DMS 273 (cell line): ENCODE measurements around the gene TMPRSS3.
"Not testable (repeated sequence)": the region's sequence is repeated elsewhere in the genome, so short reads cannot be mapped to it uniquely, and the experiment has no call there.

Source experiments
- DNase-seq: peaks from one replicate; lab custom pipeline; 2025; ENCODE audit not compliant: unreplicated experiment; lab: John Stamatoyannopoulos, UW

TMPRSS3 gene

DNA sequence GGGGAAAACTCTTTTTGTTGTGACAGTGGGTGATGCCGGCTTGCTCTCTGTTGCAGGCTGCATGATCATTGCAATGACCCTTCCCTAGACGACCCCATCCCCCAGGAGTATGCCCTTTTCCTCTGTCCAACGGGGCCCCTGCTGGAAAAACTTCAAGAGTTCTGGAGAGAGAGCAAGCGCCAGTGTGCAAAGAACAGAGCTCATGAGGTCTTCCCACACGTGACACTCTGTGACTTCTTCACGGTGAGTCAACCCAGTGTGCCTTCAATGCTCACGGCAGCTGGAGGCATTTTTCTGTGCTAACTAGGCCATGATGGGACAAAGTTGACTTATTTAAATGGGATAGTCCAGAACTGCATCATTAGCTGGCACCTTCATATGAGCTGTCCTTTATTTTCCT is 13.5 kb upstream of the TMPRSS3 start:
- DNase-seq, result no peak

DNA sequence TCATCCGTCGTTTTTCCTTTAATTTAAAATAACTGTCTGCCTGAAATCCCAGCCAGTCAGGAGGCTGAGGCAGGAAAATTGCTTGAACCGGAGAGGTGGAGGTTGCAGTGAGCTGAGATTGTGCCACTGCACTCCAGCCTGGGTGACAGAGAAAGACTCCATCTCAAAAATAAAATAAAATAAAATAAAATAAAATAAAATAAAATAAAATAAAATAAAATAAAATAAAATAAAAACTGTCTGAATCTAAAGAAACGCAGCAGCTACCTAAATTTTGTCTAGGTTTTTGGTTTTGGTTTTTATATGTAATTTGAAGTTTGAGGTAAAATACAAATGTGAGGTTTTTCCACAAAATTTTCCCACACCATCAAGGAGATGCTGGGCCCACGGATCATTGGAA is 12.9 kb upstream of the TMPRSS3 start:
- DNase-seq, result not testable (repeated sequence)

DNA sequence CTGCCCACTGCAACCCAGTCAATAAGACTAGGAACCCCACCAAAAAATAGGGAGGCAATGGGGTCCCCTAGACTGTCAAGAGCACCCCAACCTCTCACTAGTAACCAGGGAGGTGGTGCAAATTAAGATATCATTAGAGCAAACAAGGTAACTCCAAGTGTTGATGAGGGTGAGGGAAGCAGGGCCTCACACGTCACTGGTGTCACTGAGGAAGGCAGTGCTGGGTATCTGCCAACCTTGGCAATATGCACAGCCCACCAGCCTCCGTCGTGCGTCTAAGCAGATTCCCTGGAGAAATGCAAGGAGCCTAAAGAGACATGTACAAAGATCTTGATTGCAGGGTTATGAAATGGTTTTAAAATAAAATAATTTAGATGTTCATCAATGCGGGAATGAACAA is 11.6 kb upstream of the TMPRSS3 start:
- no peak for DNase-seq

DNA sequence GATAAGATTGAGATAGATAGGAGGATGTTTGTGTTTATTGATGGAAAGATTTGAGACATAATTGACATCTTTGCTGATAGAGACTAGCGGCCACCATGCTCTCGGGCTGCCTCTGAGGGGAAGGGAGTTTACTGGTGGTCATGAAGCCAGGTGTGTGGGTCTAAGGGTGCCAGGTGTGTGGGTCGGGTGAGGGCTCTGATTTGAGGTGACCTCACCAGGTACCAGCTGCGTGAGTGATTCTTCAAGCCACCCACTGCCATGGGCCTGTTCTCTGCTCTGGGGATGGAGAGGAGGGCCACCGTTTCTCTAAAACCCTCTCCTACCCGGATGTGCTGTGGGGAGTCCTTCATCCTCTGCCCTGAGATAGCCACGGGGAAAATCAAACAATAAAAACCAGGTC is 11.0 kb upstream of the TMPRSS3 start:
- no peak for DNase-seq

DNA sequence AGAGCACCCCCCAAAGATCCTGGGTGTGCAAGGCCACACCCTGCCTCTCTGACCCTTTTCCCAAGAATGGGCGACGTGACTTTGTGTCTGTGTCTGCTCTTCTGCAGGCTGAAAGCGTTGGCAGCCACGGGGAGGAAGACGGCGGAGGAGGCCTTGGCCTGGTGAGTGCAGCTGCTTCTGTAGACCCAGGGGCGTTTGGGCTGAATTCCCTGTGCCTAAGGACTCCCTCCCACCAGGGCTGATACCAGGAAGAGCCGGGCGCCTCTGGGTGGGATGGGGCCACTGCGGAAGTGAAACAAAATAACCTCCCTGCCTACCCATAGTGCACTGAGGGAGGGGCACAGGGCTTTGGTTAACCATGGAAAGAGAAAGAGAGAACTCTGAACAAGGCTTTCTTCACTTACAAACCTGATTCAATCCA is 10.4 kb upstream of the TMPRSS3 start:
- DNase-seq, result no peak

DNA sequence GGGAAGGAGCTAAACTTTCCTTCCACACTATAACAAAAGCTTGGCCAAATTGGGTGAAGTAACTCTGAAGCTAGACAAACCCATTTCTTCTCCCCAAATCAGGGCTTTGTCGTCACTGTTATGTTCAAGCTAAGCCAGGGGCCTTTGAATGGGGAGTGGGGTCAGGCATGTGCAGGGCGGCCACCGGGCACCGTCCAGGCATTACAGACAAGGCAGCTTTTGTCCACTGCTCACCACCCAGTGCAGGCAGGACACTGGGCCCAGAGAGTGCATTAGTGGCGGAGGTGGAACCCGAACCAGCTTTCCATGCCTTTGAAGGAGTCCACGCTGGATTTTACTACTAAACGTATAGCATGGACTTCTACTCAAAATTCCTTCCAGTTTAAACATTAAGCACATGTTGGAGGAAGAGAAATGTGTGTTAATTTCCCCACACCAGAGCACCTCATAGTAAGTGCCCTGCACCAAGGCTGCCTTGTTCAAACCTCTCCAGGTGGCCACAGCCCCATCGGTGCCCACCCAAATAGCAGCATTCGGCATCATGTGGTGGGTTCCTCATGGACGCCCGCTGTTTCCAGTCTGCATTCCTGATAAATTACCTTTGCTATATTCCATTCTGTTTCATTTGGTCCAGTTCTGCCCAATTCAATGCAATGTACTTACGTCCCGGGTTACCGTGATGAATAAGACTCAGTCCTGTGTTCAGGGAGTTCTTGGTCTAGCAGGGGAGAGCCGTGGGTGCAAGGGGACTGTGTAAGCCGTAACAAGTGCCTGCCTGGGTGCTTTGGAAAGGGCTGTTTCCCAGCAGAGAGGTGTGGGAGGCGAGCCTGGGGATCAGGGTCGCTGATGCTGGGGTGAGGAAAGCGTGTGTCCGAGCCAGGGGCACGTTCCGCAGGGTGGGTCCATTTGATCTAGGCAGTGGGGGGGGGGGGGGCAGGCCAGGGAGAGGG is 9.5 kb upstream of the TMPRSS3 start:
- no peak for DNase-seq

DNA sequence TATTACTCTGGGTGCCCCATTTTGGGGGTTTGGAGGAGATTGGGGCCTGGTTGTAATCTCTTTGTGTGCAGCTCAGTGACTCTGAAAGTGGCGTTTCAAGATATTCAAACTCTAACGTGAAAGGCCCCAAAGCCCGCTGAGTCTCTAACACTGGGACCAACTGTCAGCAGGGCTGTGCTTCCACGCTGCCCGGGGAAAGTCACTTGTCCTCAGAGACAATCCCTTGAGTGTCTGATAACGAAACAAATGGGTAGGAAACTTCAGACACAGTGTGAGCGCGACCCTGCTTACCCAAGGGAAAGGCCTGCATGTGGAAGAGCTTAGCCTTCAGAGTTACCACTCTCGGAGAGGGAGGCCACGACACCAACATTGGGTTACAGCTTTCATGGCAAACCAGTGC is 8.7 kb upstream of the TMPRSS3 start:
- no peak for DNase-seq

DNA sequence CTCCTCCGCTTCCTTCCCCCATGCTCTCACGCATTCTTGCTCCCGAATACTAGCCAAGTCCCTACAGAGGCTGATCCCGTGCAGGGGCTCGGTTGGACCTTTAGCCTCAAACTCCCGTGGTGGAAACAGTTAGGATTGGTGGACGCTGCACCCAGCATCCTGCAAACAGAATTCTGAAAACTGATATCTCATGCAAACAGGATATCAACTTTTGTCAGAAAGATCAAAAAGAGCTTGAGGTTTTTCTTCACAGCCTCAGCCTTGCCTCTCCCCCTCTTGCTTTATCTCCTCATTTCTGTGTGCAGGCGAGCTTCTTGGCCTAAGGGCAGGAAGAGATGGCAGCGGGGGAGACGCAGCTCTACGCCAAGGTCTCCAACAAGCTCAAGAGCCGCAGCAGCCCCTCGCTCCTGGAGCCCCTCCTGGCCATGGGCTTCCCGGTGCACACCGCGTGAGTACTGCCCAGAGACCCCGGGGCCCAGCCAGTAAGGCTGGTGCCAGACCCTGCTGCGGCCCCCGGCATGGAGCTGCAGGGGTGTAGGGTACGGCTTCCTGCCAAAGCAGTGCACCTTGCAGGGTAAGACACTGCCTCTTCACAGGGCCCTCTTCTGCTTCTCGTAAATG is 7.9 kb upstream of the TMPRSS3 start, which contains the start of gene UBASH3A:
TSS of gene UBASH3A (plus strand) at position 292 of the 621 bp plus-strand sequence. CDS start at position 336, 44 bp downstream.
- DNase-seq, result no peak

DNA sequence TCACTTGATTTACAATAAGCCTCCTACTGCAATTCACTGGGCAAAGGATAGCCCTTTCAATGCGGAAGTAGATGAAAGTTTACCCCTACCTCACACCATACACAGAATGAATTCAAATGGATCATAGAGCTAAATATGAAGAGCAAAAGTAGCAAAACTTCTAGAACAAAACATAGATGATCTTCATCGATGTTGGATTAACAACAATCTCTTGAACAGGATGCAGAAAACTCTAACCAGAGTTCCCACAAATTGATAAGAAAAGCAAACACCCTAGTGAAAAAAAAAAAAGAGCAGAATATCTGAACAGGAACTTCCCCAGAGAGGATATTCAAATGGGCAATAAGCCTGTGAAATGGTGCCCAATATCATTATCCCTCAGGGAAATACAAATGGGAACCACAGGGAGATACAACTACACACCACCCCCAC is 6.0 kb upstream of the TMPRSS3 start:
- no peak for DNase-seq

DNA sequence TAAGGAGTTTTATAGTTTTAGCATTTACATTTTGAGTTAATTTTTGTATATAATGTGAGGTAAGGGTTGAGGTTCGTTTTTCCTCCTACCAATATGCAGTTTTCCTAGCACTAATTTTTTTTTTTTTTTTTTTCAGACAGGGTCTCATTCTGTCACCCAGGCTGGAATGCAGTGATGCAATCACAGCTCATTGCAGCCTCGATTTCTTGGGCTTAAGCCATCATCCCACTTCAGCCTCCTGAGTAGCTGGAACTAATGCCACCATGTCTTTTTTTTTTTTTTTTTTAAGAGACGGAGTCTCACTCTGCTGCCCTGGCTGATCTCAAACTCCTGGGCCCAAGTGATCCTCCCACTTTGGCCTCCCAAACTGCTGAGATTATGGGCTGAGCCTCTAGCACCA is 5.3 kb upstream of the TMPRSS3 start:
- no peak for DNase-seq

DNA sequence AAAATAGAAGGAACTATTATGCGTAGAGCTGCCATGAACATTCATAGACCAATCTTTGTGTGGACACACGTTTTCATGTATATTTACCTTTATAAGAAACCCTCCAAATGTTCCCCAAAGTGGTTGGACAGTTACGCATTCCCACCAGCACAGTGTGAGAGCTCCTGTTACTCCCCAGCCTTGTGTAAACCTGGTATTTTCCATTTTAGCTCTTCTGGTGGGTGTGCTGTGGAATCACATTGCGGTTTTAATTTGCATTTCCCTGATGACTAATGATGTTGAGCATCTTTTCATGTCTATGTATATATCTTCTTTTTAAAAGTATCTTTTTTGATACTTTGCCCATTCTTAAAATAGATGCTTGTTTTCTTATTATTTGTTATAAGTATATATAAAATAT is 4.7 kb upstream of the TMPRSS3 start:
- DNase-seq, result no peak

DNA sequence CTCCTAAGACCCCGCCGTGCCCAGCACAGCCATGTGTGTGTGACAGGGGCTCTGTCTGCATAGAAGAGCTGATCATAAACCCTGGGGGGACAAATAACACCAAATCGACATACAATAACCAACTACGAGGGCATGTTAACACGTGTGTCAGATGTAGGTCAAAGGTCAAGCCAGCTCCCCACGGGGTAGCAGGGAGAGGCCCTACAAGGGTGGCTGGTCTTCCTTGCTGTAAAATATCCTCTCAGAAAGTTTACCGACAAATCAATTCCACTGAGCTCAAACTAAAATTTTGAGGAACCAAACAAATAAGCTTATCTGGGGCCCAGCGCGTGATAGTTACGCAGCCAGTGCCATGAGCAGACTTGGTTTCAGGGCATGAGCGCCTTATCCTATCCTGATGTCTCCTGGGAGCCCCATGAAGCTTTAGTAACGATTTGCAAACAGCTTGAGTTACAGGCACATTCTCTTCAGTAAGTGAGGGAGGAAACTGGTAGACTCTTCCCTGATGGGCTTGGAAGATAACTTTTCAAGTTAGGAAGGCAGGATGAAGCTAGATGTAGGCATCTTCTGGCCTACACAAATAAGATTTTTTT is 2.7 kb upstream of the TMPRSS3 start:
- peak; percentile 35 for DNase-seq

DNA sequence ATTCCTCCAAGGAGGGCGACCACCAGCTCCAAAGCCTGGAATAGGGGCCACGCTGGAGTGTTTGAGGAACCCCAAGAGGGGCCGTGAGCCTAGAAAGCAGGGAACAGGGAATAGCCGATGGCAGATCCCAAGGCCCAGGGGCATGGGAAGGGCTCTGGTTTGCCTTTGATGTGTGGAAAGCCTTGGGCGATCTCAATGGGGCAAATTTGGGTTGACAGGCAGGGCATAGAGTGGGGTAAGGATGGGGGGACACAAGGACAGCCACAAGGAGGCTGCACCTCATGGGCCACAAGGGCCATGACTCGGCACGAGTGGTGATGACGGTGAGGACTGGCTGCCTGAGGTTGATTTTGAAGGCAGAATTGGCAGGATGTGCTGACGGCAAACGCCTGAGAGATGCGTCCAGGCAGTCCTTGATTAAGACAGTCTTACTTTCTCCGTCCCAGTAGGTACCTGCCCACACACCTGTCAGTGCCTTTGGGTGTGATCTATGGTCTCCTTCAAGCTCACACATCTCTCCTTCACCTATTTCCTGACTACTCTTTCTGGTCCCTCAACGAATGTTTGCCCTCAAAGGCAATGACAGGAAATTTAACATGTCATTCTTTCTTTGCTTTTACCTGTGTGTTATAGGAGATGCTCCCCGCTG is 2.0 kb upstream of the TMPRSS3 start:
- DNase-seq, result no peak

DNA sequence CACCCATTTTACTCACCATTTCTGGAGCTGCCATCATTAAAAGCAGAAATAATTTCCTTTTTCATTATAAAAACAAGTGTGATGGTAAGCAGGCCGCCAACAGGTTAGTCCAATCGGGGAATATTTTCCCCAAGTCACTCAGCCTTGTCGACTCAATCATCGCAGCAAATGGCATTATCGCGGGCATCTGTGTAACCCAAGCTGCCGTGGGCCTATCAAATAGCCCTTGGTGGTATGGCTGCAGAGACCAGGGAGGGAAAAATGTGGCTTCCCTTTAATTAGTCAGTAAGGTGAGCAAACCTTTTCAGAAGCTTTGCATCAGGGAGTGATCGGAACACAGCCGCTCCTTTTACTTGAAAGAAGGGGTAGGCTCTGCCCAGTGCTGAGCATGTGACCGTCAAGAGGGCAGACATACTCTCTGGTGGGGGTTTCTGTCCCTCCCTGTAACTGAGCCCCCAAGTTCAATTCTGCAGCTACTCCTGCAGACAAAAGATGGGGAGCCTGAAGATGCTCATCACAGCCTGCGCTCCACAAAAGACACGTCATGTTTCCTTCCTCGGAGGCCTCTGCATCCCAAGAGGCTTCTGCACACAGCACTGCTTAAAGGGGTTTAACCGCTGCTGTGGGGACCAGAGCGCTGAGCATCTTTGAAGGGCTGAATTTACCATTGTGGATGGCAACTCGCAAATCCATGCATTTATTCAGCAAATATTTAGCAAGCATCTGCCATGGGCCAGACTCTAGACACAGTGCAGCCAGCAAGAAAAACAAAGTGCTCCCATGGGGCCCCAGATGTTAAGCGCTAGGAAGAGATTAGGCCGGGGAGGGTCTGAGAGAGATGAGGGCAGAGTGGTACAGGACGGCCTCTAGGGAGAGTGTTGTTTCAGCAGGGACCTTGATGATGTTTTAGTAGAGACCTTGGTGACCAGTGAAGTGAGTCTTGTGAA is 1.2 kb upstream of the TMPRSS3 start:
- peak; percentile 81 for DNase-seq

DNA sequence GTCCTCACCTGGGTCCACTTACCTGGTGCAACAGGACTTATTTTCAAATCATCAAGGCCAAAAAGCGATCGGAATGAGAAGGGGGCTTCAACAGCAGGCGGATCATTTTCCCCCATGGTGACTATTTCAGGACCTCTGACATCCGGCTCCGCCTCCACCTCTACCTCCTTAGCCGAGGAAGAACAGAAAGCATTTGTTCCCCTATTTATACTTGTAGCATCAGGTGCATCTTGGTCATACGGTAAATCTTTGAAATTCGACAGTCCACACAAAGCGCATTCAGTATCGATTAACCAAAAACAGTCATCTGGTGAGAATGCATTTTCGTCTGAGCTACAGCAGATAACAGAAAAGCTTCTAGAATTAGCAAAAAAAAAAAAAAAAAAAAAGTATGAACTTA is 550 bp downstream of the TMPRSS3 start:
- DNase-seq, result no peak

DNA sequence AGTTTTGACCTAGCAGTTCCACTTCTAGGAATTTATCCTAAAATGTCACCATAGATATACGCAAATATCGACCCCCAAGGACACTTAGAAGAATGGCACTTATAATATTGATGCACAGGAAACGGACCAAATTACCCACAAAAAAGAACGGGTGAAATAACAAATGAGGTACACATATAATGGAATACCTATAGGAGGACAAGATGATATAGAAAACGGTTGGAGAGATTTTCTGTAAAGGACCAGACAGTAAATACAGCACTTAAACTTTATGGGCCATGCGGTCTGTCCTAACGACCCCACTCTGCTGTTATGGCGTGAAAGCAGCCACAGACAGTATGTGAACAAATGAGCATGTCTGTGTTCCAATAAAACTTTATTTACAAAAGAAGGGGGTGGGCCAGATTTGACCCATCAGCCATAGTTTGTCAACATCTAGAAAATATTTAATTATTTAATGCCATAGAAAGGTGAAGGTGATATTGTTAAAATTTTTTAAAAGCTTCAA is 2.4 kb downstream of the TMPRSS3 start:
- DNase-seq, result no peak

DNA sequence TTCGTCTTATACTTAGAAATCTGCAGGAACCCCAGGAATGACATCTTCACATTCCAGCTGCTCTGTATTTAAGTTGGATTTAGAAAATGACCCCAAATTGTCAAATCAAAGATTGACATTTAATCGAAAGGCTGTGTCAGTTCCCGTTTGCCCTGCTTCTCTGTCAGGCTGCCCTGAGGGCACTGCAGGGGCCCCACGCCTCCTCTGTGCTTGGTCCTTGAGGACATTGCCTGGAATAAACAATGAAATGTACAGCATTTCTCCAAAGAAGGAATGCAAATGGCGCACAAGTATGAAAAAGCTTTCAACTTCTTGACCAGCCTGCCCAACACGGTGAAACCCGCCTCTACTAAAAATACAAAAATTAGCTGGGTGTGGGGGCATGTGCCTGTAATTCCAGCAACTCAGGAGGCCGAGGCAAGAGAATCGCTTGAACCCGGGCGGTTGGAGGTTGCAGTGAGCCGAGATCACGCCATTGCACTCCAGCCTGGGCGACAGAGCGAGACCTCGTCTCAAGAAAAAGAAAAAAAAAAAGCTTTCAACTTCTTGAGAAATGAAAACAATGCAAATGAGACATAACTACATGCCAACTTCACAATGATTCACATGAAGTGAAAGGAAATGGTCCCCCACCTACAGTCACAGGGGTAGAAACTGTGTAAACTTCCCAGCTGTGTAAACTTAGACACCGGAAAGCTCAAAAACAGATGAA is 3.0 kb downstream of the TMPRSS3 start:
- DNase-seq, result no peak

DNA sequence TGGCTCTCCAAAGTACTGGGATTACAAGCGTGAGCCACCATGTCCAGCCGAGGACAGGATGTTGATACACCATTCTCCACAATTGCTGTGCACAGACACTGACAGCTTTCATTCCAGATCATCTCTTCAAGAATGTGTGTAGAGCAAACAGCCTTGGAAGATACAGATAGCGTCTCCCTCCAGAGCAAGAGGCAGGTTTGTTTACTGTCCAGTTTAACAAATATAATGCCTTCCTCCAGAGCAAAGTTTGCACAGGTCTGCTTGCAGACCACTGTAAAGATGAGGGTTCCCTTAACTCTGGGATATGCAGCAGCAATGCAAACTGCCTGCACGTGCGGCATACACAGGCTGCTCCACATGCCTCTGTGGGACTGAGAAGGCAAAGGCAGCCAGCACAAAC is 4.6 kb downstream of the TMPRSS3 start:
- DNase-seq, result no peak

DNA sequence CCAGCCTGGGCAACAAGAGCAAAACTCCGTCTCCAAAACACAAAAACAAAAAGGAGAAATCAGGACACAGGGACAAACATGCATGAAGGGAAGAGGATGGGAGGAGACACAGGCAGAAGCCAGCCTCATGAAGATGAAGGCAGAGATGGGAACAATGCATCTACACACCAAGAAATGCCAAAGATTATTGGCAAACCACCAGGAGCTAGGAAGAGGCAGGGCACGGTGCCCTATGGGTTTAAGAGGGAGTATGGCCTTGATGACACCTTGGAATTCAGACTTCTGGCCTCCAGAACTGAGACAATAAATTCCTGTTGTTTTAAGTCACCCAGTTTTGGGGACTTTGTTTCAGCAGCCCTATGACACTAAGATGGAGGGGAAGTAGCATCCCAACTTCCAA is 5.2 kb downstream of the TMPRSS3 start:
- DNase-seq, result no peak
